ENCODE measurements around the gene POU2F1.

The POU2F1 gene

DNA sequence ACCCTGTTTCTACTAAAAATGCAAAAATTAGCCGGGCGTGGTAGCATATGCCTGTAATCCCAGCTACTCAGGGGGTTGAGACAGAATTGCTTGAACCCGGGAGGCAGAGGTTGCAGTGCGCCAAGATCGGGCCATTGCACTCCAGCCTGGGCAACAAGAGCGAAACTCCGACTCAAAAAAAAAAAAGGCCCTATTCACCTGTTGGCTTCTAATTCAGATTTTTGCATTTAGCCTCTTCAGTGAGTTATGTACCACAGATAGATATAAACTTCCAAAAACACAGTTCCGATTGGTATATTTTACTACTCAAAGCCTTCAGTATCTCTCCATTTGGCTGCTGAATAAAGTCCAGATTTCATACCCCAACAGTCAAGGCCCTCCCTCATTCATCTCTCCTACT is 42.7 kb downstream of the POU2F1 start:
- H3K4me1 Mint-ChIP-seq (ENCODE audit: low read depth), result peaks cover 30% of the 10 kb centered on the region
- H3K27me3 Mint-ChIP-seq, result no peaks in the 10 kb centered on the region
- H3K27ac Mint-ChIP-seq, result no peak overlapping the region
- H3K4me3 Mint-ChIP-seq, result no peak overlapping the region
- H3K9me3 Mint-ChIP-seq, result peaks cover 3% of the 10 kb centered on the region
- no peaks in the 10 kb centered on the region for H3K36me3 Mint-ChIP-seq (ENCODE audit: low read depth)

DNA sequence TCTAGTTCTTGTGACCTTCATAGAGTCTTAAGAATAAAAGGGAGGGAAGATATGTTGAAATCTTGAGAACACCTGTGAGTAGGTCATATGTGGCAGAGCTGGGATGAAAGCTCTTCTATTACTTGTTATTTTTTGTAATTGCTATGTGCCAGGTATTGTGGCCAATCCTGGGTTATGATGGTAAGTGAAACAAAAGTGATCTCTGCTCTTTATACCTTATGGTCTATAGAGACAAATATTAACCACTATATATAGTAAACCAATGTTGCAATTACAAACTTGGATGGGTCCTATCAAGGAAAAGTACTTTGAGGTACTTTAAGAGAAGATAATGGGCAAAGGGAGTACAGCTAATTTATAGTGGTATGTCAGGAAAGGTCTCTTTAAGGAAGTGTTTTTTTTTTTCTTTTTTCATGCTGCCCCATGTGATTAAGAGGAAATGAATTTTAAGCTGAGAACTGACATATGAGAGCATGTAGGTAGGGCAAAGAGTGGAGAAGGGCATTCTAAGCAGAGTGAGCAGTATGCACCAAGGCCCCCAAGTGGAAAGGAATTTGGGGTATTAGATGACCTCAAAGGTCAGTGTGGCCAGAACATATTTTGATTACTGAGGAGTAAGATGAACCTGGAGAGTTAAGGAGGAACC is 43.3 kb downstream of the POU2F1 start:
- H3K27me3 Mint-ChIP-seq, result no peaks in the 10 kb centered on the region
- no peak overlapping the region for H3K27ac Mint-ChIP-seq
- peaks cover 31% of the 10 kb centered on the region for H3K4me1 Mint-ChIP-seq (ENCODE audit: low read depth)
- H3K9me3 Mint-ChIP-seq, result peaks cover 3% of the 10 kb centered on the region
- H3K4me3 Mint-ChIP-seq, result no peak overlapping the region
- no peaks in the 10 kb centered on the region for H3K36me3 Mint-ChIP-seq (ENCODE audit: low read depth)

- no peak overlapping the region for H3K4me3 Mint-ChIP-seq
- H3K27me3 Mint-ChIP-seq, result no peaks in the 10 kb centered on the region
- H3K27ac Mint-ChIP-seq, result no peak overlapping the region
- no peaks in the 10 kb centered on the region for H3K9me3 Mint-ChIP-seq
- no peaks in the 10 kb centered on the region for H3K36me3 Mint-ChIP-seq (ENCODE audit: low read depth)
- peaks cover 24% of the 10 kb centered on the region for H3K4me1 Mint-ChIP-seq (ENCODE audit: low read depth)
These were observed 46.3 kb downstream of the POU2F1 start for GRCh38 chr1:167266965-167267364.

- Mint-ChIP-seq H3K36me3 (ENCODE audit: low read depth) (no peaks in the 10 kb centered on the region), H3K4me1 (ENCODE audit: low read depth) (peaks cover 32% of the 10 kb centered on the region), H3K27ac (no peak overlapping the region), H3K27me3 (no peaks in the 10 kb centered on the region), H3K9me3 (no peaks in the 10 kb centered on the region), H3K4me3 (no peak overlapping the region)
These were observed 47.7 kb downstream of the POU2F1 start for GRCh38 chr1:167268347-167268787.

GRCh38 chr1:167270349-167271092 is 49.8 kb downstream of the POU2F1 start:
- Mint-ChIP-seq H3K9me3 (no peaks in the 10 kb centered on the region), H3K27me3 (no peaks in the 10 kb centered on the region), H3K4me3 (no peak overlapping the region), H3K36me3 (ENCODE audit: low read depth) (no peaks in the 10 kb centered on the region), H3K27ac (no peak overlapping the region), H3K4me1 (ENCODE audit: low read depth) (peaks cover 37% of the 10 kb centered on the region)

- no peaks in the 10 kb centered on the region for H3K9me3 Mint-ChIP-seq
- H3K4me3 Mint-ChIP-seq, result no peak overlapping the region
- H3K4me1 Mint-ChIP-seq (ENCODE audit: low read depth), result peaks cover 43% of the 10 kb centered on the region
These were observed 51.8 kb downstream of the POU2F1 start for GRCh38 chr1:167272369-167272957.

DNA sequence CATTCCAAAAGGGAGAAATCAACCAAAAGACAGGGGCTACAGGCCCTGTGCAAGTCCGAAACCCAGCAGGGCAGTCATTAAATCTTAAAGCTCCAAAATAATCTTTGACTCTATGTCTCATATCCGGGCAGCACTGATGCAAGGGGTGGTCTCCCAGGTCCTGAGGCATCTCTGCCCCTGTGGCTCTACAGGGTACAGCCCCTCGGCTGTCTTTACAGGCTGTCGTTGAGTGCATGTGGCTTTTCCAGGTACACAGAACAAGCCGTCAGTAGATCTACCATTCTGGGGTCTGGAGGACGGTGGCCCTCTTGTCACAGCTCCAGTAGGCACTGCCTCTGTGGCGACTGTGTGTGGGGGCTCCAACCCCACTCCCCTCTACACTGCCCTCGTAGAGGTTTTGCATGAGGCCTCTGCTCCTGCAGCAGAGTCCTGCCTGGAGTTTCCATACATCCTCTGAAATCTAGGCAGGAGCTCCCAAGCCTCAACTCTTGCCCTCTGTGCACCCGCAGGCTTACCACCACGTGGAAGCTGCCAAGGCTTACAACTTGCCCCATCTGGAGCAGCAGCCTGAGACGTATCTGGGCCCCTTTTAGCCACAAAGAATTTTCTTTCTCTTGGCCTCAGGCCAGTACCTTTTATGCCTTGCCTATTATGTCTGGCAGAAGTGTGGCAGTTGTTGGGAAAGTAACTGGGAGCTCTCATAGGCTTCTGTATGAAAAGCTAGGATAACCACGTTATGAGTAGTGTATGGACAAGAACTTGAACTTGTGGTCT is 52.5 kb downstream of the POU2F1 start:
- Mint-ChIP-seq H3K4me1 (ENCODE audit: low read depth) (peaks cover 44% of the 10 kb centered on the region), H3K27ac (no peak overlapping the region), H3K27me3 (no peaks in the 10 kb centered on the region), H3K4me3 (no peak overlapping the region), H3K36me3 (ENCODE audit: low read depth) (no peaks in the 10 kb centered on the region), H3K9me3 (no peaks in the 10 kb centered on the region)

More at GRCh38 chr1:167272369-167272957, 51.8 kb downstream of the POU2F1 start:
- Mint-ChIP-seq H3K36me3 (ENCODE audit: low read depth) (no peaks in the 10 kb centered on the region), H3K27me3 (no peaks in the 10 kb centered on the region), H3K27ac (no peak overlapping the region)

- H3K4me3 Mint-ChIP-seq, result no peak overlapping the region
- peaks cover 43% of the 10 kb centered on the region for H3K4me1 Mint-ChIP-seq (ENCODE audit: low read depth)
- no peaks in the 10 kb centered on the region for H3K27me3 Mint-ChIP-seq
- no peaks in the 10 kb centered on the region for H3K36me3 Mint-ChIP-seq (ENCODE audit: low read depth)
- H3K27ac Mint-ChIP-seq, result no peak overlapping the region
- H3K9me3 Mint-ChIP-seq, result no peaks in the 10 kb centered on the region
These were observed 53.4 kb downstream of the POU2F1 start for GRCh38 chr1:167274061-167274460.

DNA sequence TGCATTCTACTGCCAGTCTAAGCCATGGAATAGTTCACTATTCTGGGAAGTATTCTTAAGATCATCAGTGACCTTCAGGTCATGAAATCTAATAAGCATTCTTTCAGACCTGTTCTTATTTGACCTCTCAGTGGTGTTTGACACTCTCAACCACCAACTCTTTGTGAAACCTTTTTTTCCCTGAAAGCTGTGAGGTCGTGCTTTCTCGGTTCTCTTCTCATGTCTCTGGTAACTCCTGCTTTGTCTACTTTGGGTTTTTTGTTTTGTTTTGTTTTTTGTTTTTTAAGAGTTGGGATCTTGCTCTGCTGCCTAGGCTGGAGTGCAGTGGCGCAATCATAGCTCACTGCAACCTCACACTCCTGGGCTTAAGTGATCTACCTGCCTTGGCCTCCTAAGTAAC is 56.3 kb downstream of the POU2F1 start:
- Mint-ChIP-seq H3K27ac (peak overlapping the region; percentile 18), H3K4me1 (ENCODE audit: low read depth) (peaks cover 46% of the 10 kb centered on the region), H3K9me3 (no peaks in the 10 kb centered on the region), H3K36me3 (ENCODE audit: low read depth) (no peaks in the 10 kb centered on the region), H3K4me3 (no peak overlapping the region), H3K27me3 (no peaks in the 10 kb centered on the region)

GRCh38 chr1:167278497-167278896 is 57.8 kb downstream of the POU2F1 start:
- no peak overlapping the region for H3K4me3 Mint-ChIP-seq
- H3K27ac Mint-ChIP-seq, result no peak overlapping the region
- no peaks in the 10 kb centered on the region for H3K9me3 Mint-ChIP-seq
- H3K36me3 Mint-ChIP-seq (ENCODE audit: low read depth), result peaks cover 5% of the 10 kb centered on the region
- peaks cover 43% of the 10 kb centered on the region for H3K4me1 Mint-ChIP-seq (ENCODE audit: low read depth)
- no peaks in the 10 kb centered on the region for H3K27me3 Mint-ChIP-seq

- Mint-ChIP-seq H3K4me1 (ENCODE audit: low read depth) (peaks cover 42% of the 10 kb centered on the region), H3K4me3 (no peak overlapping the region), H3K27ac (no peak overlapping the region), H3K27me3 (no peaks in the 10 kb centered on the region), H3K9me3 (no peaks in the 10 kb centered on the region), H3K36me3 (ENCODE audit: low read depth) (peaks cover 5% of the 10 kb centered on the region)
These were observed 60.2 kb downstream of the POU2F1 start for GRCh38 chr1:167280912-167281311.

DNA sequence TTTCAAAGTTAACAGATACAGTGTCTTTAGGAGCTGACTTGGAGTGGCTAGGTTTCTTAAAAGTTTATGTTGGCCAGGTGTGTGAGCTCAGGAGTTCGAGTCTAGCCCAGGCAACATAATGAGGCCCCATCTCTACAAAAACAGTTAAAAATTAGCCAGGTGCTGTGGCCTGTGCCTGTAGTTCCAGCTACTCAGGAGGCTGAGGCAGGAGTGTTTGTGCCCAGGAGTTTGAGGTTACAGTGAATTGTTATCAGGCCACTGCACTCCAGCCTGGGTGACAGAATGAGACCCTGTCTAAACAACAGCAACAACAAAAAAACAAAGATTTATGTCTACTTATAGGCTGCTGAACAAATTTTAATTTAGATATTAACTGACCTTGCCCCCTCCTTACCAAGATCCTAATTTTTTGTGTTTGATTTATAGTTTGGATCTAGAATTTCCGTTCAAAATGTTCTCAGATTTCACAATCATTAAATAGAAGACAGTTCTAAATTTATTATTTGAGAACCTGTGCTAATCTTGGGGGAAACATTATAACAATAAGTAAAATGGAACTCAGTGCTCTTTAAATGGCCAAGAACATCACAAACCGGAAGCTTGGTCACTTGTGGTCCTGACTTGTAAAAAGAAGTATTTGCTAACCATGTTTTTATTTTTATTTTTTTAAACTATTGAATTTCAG is 67.8 kb downstream of the POU2F1 start:
- Mint-ChIP-seq H3K4me3 (no peak overlapping the region), H3K9me3 (no peaks in the 10 kb centered on the region), H3K27ac (no peak overlapping the region), H3K4me1 (ENCODE audit: low read depth) (peaks cover 28% of the 10 kb centered on the region), H3K36me3 (ENCODE audit: low read depth) (peaks cover 5% of the 10 kb centered on the region), H3K27me3 (no peaks in the 10 kb centered on the region)

DNA sequence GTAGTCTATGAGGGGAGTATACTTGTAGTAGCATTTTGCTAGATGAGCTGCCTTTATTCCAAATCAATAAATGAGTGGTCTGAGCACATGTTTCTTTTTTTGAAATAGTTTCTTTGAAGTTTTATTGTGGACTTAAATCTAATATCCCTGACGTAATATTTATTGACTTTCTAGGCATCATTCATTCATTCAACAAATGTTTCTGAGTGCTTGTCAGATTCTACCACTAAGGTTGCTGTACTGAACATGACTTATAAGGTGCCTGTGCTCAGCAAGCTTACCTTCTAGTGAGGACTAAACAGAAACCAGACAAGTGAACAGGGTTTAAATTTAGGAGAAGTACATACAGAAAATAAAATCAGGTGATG is 68.4 kb downstream of the POU2F1 start:
- H3K4me1 Mint-ChIP-seq (ENCODE audit: low read depth), result peaks cover 33% of the 10 kb centered on the region
- H3K36me3 Mint-ChIP-seq (ENCODE audit: low read depth), result peaks cover 5% of the 10 kb centered on the region
- no peak overlapping the region for H3K4me3 Mint-ChIP-seq
- H3K27ac Mint-ChIP-seq, result no peak overlapping the region
- no peaks in the 10 kb centered on the region for H3K27me3 Mint-ChIP-seq
- H3K9me3 Mint-ChIP-seq, result no peaks in the 10 kb centered on the region

GRCh38 chr1:167289966-167290365 is 69.3 kb downstream of the POU2F1 start:
- no peaks in the 10 kb centered on the region for H3K9me3 Mint-ChIP-seq
- no peak overlapping the region for H3K27ac Mint-ChIP-seq
- no peaks in the 10 kb centered on the region for H3K27me3 Mint-ChIP-seq
- peaks cover 5% of the 10 kb centered on the region for H3K36me3 Mint-ChIP-seq (ENCODE audit: low read depth)
- H3K4me1 Mint-ChIP-seq (ENCODE audit: low read depth), result peaks cover 41% of the 10 kb centered on the region
- H3K4me3 Mint-ChIP-seq, result no peak overlapping the region
